ENCODE measurements around the gene DDX27.

- TF ChIP-seq POLR2A (IDR thresholded peaks at IDR 0.05), result peak; percentile 2 to 74
- no peak for TF ChIP-seq CTCF (IDR thresholded peaks at IDR 0.05)
Measured at GRCh38 chr20:49186535-49187329, 32.5 kb upstream of the DDX27 start.
